ENCODE measurements around the gene CXADR.

DNA sequence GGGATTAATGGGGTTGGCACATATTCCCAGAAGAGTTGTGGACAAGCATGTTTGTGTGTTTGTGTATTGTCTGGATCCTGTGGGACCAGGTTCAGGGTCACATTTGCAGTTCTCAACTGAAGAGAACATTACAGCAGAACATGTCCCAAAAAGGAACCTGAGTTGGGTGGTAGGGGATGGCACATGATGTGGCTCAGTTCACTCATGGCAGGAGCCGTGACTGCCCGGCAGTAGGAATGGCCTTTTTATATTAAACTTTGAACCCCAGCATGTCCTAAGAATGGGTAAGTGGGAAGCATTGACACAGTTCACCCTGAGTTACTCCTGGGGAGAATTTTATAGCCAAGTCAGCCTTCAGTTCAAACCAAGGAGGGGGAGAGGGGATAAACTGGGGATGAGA is 41.3 kb downstream of the CXADR start:
- TF ChIP-seq, protein P1, sequence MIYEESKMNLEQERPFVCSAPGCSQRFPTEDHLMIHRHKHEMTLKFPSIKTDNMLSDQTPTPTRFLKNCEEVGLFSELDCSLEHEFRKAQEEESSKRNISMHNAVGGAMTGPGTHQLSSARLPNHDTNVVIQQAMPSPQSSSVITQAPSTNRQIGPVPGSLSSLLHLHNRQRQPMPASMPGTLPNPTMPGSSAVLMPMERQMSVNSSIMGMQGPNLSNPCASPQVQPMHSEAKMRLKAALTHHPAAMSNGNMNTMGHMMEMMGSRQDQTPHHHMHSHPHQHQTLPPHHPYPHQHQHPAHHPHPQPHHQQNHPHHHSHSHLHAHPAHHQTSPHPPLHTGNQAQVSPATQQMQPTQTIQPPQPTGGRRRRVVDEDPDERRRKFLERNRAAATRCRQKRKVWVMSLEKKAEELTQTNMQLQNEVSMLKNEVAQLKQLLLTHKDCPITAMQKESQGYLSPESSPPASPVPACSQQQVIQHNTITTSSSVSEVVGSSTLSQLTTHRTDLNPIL (CRISPR knock-in tag; IDR thresholded peaks at IDR 0.05; ENCODE audit: low read depth) = no peak
- no peak for TF ChIP-seq POU6F1 (CRISPR knock-in tag; IDR thresholded peaks at IDR 0.05; ENCODE audit: borderline replicate concordance, low read depth)
- TF ChIP-seq GLIS3 (CRISPR knock-in tag; IDR thresholded peaks at IDR 0.05) = no peak
- no peak for TF ChIP-seq BACH2 (CRISPR knock-in tag; IDR thresholded peaks at IDR 0.05; ENCODE audit: borderline replicate concordance)
- no peak for TF ChIP-seq SNAI2 (CRISPR knock-in tag; IDR thresholded peaks at IDR 0.05)
- TF ChIP-seq RARB (CRISPR knock-in tag; IDR thresholded peaks at IDR 0.05) = no peak
- no peak for TF ChIP-seq CSRNP3 (CRISPR knock-in tag; IDR thresholded peaks at IDR 0.05)
- no peak for TF ChIP-seq ZFP30 (CRISPR knock-in tag; IDR thresholded peaks at IDR 0.05)
- no peak for TF ChIP-seq PPARA (CRISPR knock-in tag; IDR thresholded peaks at IDR 0.05; ENCODE audit: borderline replicate concordance)
- TF ChIP-seq ZFP3 (CRISPR knock-in tag; IDR thresholded peaks at IDR 0.05) = no peak
- TF ChIP-seq ESRRG (CRISPR knock-in tag; IDR thresholded peaks at IDR 0.05) = no peak
